A549 (cell line): Measurements from ENCODE around the gene VPS13D.

Experiments
- GATA3 ChIP-seq: IDR thresholded peaks from 2 replicates; pipeline ENCODE4 v1.6.1; 2012; ENCODE audit warnings: borderline replicate concordance
- HDAC2 ChIP-seq: fragments of 200-600 bp; sonication (generic); IDR thresholded peaks from 2 replicates; pipeline ENCODE4 v1.6.1; 2016

DNA sequence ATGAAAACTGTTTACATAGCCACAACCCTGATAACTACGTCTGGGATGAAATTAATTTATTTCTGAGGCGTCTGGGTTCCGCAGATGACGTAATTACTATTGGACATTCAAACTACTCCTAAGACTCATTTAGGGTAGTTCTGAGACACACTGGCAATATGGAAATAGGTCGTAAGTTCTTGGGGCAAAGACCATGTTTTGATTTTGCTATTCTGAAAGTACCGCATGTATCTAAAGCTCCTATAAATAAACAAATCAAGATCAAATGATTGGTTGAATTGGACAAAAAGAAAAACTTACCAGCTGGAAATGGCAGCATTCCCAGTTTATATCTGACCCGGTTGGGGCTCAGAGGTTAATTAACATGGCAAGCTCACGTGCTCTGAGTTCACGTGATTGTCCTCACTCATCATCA, 313.9 kb downstream of the VPS13D start:
- no peak for TF ChIP-seq GATA3
- no peak for TF ChIP-seq HDAC2
